HepG2 (cell line): ENCODE results near the gene TUBG2. TPM values are rescaled to one million over a fixed set of nuclear protein-coding genes. Genes with fewer than 3 reads are reported as not detected.

Experiments used
- ARNTL ChIP-seq: sonication (generic); formaldehyde crosslinking; IDR thresholded peaks from 2 replicates; pipeline ENCODE4 v1.4.0; 2020; ENCODE audit warnings: mild to moderate bottlenecking, missing genetic modification reagents
- BHLHE40 ChIP-seq: IDR thresholded peaks from 2 replicates; pipeline ENCODE4 v1.6.1; 2011; ENCODE audit warnings: low read length, improper control_type of control experiment
- CSRNP1 ChIP-seq: sonication (generic); formaldehyde crosslinking; IDR thresholded peaks from 2 replicates; pipeline ENCODE4 v1.8.1; 2023; ENCODE audit warnings: mild to moderate bottlenecking, missing genetic modification reagents
- GATAD2A ChIP-seq: IDR thresholded peaks from 2 replicates; pipeline ENCODE4 v1.6.1; 2016
- HIVEP1 ChIP-seq: sonication (generic); formaldehyde crosslinking; IDR thresholded peaks from 2 replicates; pipeline ENCODE4 v1.4.0; 2020; ENCODE audit warnings: mild to moderate bottlenecking, missing genetic modification reagents
- KLF11 ChIP-seq: IDR thresholded peaks from 2 replicates; pipeline ENCODE4 v1.6.1; 2016; ENCODE audit warnings: missing compliant biosample characterization
- NFE2 ChIP-seq: sonication (generic); formaldehyde crosslinking; IDR thresholded peaks from 2 replicates; pipeline ENCODE4 v1.4.0; 2020; ENCODE audit warnings: missing genetic modification reagents
- PHF8 ChIP-seq: sonication (generic); formaldehyde crosslinking; IDR thresholded peaks from 2 replicates; pipeline ENCODE4 v1.5.0; 2020; ENCODE audit warnings: missing genetic modification reagents
- RFXANK ChIP-seq: IDR thresholded peaks from 2 replicates; pipeline ENCODE4 v1.6.1; 2016
- RORA ChIP-seq: sonication (generic); formaldehyde crosslinking; IDR thresholded peaks from 2 replicates; pipeline ENCODE4 v1.5.0; 2020; ENCODE audit warnings: mild to moderate bottlenecking, missing genetic modification reagents, moderate library complexity
- RXRA ChIP-seq: sonication (generic); formaldehyde crosslinking; IDR thresholded peaks from 2 replicates; pipeline ENCODE4 v1.5.1; 2020; ENCODE audit warnings: missing genetic modification reagents
- SOX5 ChIP-seq: IDR thresholded peaks from 2 replicates; pipeline ENCODE4 v1.6.1; 2016; ENCODE audit warnings: borderline replicate concordance
- THAP11 ChIP-seq: IDR thresholded peaks from 2 replicates; pipeline ENCODE4 v1.6.1; 2016; ENCODE audit warnings: missing biosample characterization, missing genetic modification reagents
- UBTF ChIP-seq: sonication (generic); formaldehyde crosslinking; IDR thresholded peaks from 2 replicates; pipeline ENCODE4 v1.4.0; 2020; ENCODE audit warnings: mild to moderate bottlenecking, missing genetic modification reagents
- ZBTB49 ChIP-seq: sonication (generic); formaldehyde crosslinking; IDR thresholded peaks from 2 replicates; pipeline ENCODE4 v1.4.0; 2020; ENCODE audit warnings: missing genetic modification reagents, borderline replicate concordance
- ZNF234 ChIP-seq: sonication (generic); formaldehyde crosslinking; conservative IDR thresholded peaks from 2 replicates; pipeline ENCODE4 v1.5.1; 2020; ENCODE audit warnings: mild to moderate bottlenecking, missing genetic modification reagents
- ZNF607 ChIP-seq: sonication (generic); formaldehyde crosslinking; IDR thresholded peaks from 2 replicates; pipeline ENCODE4 v1.5.1; 2020; ENCODE audit warnings: missing genetic modification reagents, mild to moderate bottlenecking, borderline replicate concordance
- ZNF709 ChIP-seq: sonication (generic); formaldehyde crosslinking; IDR thresholded peaks from 2 replicates; pipeline ENCODE4 v1.5.0; 2020; ENCODE audit warnings: mild to moderate bottlenecking, missing genetic modification reagents
- ZNF710 ChIP-seq: sonication (generic); formaldehyde crosslinking; IDR thresholded peaks from 2 replicates; pipeline ENCODE4 v1.5.0; 2020; ENCODE audit warnings: mild to moderate bottlenecking, missing genetic modification reagents, borderline replicate concordance
- ZSCAN5A ChIP-seq: sonication (generic); formaldehyde crosslinking; IDR thresholded peaks from 2 replicates; pipeline ENCODE4 v1.8.0; 2022; ENCODE audit warnings: mild to moderate bottlenecking, missing genetic modification reagents, borderline replicate concordance
- polyA plus RNA-seq, 8 experiments: library from polyadenylated mRNA; depleted of rRNA in 3 of 8; stranded (reverse) in 7 of 8; unstranded in 1 of 8; fragments of >200 nt; fragmentation: Illumina TruSeq in 4 of 8; extraction: Trizol in 4 of 8; gene quantifications; 2 replicates each; pipeline versions ENCODE4 v1.2.1 to v1.2.3, GENCODE V29; 2011 to 2016; ENCODE audit warnings: low read depth in 4 of 8, missing spikeins in 1 of 8, mixed read lengths in 1 of 8; ENCODE audit not compliant: insufficient read depth in 1 of 8
- total RNA-seq, 5 experiments: library from RNA; depleted of rRNA; stranded (reverse); fragments of >200 nt; fragmentation: Illumina TruSeq; extraction: Trizol; gene quantifications; 2 replicates each; pipeline ENCODE4 v1.2.3, GENCODE V29; 2016; ENCODE audit warnings: low read depth in 1 of 5

TUBG2 gene
- total and polyA plus RNA-seq, 2 of the 13 experiments (the other 11 are each of a cell fraction or from before 2014, with no cell fraction given), result 16.0 to 42.3 TPM

- TF ChIP-seq CSRNP1 (CRISPR knock-in tag) (0 out of 2 replicates have a peak, but pooled peaks have one; percentile 56), SOX5 (CRISPR knock-in tag) (peak; percentile 26; the same call in 1 of the 2 replicates), ZSCAN5A (CRISPR knock-in tag) (0 out of 2 replicates have a peak, but pooled peaks have one; percentile 18), THAP11 (CRISPR knock-in tag) (0 out of 2 replicates have a peak, but pooled peaks have one; percentile 40), RXRA (CRISPR knock-in tag) (peak; percentile 20; the same call in 1 of the 2 replicates), RFXANK (CRISPR knock-in tag) (0 out of 2 replicates have a peak, but pooled peaks have one; percentile 13), NFE2 (CRISPR knock-in tag) (no peak), ZNF234 (no peak), ZBTB49 (no peak), KLF11 (CRISPR knock-in tag) (peak; percentile 63; the same call in 1 of the 2 replicates), PHF8 (CRISPR knock-in tag) (0 out of 2 replicates have a peak, but pooled peaks have one; percentile 16), ARNTL (CRISPR knock-in tag) (0 out of 2 replicates have a peak, but pooled peaks have one; percentile 49), UBTF (CRISPR knock-in tag) (no peak), ZNF709 (CRISPR knock-in tag) (peak; percentile 87; the same call in 1 of the 2 replicates), ZNF607 (CRISPR knock-in tag) (peak; percentile 14; the same call in 1 of the 2 replicates), ZNF710 (CRISPR knock-in tag) (peak; percentile 76), HIVEP1 (CRISPR knock-in tag) (peak; percentile 83), RORA (CRISPR knock-in tag) (no peak), BHLHE40 (peak; percentile 74), GATAD2A (CRISPR knock-in tag) (peak; percentile 42; the same call in 1 of the 2 replicates)
These were observed 23.1 kb downstream of the TUBG2 start, which contains the start of gene CNTNAP1 (continued) for GRCh38 chr17:42681976-42682721.
